Measurements from ENCODE around the gene NUCB1.

NUCB1 gene

DNA sequence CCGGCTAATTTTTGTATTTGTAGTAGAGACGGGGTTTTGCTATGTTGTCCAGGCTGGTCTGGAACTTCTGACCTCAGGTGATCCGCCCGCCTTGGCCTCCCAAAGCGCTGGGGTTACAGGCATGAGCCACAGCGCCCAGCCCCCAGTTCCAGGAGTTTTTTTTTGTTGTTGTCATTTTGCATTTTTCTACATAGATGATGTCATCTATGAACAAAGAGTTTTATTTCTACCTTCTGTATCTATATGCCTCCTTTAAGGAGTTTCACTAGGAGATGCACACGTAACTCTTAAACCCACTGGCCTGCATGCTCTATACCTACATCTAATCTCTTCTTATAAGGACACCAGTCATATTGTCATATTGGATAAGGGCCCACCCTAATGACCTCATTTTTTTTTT is 38.1 kb downstream of the NUCB1 start:
- DNase-seq = no peak

DNA sequence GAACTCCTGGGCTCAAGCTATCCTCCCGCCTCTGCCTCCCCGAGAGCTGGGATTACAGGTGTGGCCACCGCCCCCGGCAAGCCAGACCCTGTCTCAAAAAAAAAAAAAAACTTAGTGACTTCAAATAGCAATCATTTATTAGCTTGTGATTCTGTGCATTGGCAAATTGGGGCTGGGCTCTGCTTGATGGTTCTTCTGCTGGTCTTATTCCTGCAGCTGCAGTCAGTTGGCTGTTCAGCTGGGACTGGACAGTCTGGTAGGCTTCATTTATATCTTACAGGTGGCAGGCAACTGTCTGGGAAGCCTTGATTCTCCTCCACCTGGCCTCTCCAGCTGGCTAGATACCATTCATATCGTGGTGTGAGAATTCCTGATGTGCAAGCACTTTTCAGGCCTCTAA is 40.8 kb downstream of the NUCB1 start:
- no peak for DNase-seq

DNA sequence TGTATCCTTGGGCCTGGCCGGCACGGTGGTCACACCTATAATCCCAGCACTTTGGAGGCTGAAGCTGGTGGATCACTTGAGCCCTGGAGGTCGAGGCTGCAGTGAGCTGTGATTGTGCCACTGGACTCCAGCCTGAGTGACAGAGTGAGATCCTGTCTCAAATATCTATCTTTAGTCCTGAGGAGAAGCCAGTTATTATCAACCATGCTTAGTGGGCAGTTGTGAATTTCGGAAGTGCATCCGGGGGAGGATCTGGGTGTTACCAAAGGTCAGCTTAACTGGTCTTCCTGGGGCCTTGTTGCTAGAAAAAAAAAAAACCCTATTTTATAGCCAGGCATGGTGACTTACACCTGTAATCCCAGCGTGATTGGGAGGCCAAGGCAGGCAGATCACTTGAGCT is 43.0 kb downstream of the NUCB1 start:
- DNase-seq = no peak

DNA sequence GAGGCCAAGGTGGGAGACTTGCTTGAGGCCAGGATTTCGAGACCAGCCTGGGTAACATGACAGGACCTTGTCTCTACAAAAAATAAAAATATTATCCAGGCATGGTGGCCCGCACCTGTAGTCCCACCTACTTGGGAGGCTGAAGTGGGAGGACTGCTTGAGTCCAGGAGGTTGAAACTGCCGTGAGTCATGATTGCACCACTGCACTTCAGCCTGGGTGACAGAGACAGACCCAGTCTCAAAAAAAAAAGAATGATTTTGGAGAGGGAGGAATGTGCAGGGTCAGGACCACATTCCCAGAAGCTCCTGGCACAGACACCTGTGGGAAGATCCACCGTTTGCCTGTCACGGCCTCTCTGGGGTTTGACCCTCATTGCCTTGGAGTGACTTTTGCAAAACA is 45.3 kb downstream of the NUCB1 start:
- no peak for DNase-seq

DNA sequence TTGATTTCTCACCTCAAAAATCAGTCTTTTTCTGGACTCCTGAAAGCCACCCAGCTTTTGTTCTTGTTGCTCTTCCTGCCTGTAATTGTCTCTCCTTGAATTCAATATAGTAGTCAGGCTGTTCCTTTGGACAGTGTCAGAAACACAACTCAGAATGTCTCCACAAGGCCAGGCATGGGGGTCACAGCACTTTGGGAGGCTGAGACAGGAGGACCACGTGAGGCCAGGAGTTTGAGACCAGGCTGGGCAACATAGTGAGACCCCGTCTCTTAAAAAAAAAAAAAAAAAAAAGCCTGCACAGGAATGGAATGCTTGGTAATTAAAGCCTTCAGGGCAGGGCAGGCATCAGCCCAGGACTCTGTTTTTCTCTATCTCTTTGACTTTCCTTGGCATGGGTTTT is 45.7 kb downstream of the NUCB1 start:
- no peak for DNase-seq

DNA sequence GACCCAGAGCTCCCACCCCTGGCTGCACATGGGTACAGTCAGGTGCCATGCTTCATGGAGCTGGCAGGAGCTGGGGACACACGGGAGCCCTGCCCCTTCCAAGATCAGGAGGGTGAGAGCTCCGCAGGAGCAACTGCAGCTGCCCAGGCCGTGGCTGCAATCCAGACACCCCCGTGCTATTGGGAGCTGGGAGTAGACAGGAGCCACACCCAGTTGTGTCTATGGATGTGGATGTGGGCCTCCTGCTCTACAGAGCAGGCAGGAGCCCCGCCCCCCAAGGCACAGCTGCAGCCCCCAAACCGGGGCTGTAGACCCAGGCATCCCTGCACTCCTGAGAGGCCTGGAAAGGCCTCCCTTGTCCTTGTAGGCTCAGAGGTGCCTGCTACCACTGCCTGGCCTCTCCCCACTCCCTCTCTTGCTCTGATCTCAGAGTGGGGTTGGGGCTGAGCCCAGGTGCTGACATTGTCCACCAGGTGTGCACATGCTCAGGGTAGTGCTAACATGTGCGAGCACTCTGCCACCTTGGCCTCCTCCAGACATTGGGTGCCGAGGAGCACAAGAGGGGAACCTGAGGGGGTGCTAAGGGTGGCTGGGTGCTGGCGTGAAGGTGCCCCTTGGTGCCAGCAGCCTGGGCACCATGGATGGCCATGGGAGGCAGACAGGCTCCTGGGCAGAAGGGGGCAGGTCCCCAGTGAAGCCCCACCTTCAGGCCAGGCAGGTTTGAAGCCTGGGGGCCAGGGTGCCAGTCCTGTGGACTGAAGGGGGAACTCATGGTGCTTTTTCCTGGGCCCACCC is 46.5 kb downstream of the NUCB1 start:
- DNase-seq = no peak

DNA sequence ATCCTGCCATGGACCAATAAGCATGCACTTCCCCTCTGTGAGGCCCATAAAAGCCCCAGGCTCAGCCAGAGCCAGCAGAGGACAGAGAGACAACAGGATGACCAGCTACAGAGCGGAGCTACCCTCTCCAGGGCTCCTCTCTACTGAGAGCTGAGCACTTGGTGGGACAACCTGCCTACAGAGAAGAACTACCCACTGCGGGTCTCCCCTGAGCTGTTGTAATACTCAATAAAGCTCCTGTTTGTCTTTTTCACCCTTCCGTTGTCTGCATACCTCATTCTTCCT is 47.1 kb downstream of the NUCB1 start:
- DNase-seq = no peak

DNA sequence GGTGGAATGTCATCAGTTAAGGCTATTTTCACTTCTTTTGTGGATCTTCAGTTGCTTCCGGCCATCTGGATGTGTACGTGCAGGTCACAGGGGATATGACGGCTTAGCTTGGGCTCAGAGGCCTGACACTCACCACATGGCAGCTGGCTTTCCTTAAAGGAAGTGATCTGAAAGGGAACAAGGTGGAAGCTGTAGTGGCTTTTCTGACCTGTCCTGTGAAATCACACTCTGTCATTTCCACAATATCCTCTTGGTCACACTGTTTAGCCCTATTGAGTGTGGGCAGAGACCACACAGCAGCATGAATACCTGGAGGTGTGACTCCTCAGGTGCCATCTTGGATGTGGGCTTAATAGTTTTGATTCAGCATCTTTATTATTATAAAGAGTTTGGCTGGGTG is 50.0 kb downstream of the NUCB1 start:
- no peak for DNase-seq

DNA sequence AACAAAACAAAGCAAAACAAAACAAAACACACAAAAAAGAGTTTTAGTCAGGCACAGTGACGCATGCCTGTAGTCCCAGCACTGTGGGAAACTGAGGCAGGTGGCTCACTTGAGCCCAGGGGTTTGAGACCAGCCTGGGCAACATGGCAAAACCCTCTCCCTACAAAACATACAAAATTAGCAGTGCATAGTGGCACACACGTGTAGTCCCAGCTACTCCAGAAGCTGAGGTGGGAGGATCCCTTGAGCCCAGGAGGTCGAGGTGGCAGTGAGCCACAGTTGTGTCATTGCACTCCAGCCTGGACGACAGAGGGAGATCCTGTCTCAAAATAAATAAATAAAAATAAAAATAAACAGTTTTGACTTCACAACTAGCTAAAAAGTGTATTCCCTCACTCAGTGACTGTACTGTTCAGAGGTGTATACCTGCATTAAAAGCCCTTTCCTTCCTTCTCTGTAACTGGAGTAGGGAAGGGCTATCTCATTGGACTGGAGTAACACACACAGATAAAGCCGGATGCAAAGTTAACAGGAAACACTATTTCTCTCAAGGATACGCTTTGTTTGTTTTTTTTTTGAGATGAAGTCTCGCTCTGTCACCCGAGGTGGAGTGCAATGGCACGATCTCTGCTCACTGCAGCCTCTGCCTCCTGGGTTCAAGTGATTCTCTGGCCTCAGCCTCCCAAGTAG is 50.9 kb downstream of the NUCB1 start:
- no peak for DNase-seq

DNA sequence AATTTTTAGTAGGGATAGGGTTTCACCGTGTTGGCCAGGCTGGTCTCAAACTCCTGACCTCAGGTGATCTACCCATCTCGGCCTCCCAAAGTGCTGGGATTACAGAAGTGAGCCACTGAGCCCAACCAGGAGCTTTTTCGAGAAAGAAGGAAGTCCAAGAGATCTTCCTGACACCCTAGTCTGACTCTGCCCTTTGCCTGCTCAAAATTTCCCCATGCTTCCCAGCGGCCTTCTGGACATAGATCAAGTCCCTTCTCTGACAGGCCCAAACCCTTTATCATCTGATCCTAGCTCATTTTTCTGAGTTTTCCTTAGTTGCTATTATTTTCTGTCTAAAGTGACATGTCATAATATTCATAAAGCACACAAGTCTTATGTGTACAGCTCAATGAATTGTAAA is 53.0 kb downstream of the NUCB1 start:
- no peak for DNase-seq

DNA sequence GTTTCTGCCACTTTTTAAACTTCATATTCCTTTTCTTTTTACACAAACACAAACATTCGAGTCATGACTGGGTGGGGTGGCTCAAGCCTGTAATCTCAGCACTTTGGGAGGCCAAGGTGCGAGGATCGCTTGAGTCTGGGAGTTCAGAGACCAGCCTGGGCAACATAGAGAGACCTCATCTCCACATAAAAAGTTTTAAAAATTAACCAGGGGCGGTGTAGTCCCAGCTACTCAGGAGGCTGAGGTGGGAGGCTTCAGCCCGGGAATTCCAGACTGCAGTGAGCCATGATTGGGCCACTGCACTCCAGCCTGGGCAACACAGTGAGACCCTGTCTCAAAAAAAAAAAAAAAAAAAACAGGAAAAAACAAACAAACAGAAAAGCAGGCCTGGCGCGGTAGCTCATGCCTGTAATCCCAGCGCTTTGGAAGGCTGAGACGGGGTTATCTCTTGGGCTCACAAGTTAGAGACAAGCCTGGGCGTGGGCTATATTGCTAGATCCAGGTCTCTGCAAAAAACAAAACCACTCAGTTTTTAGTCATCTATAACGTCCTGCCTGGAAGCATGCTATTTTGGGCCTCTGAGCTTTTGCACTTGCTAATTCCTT is 54.0 kb downstream of the NUCB1 start:
- no peak for DNase-seq

DNA sequence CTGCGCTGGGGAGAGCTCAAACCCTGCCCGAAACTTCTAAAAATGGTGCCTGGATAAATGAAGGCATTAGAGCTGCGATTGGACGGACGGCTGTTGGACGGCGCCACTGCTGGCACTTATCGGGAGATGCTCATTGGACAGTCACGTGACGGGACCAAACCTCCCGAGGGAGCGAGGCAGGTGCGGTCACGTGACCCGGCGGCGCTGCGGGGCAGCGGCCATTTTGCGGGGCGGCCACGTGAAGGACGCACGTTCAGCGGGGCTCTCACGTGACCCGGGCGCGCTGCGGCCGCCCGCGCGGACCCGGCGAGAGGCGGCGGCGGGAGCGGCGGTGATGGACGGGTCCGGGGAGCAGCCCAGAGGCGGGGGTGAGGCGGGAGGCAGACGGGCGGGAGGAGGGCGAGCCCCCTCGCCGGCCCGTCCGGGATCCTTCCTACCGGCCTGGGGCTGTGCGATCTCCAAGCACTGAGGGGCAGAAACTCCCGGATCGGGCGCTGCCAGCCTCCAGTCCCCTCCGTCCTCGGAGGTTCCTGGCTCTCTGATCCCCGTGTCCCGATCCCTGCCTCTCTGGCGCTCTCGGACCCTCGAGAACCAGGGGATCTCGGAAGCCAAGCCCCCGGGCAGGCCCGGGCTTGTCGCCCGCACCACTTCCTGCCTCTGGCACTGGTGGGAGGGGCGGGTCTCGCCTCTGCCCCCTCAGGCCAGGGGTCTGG is 54.6 kb downstream of the NUCB1 start, which contains the start of gene BAX:
Gene BAX (plus strand): TSS at position 281 of the 713 bp plus-strand sequence. CDS start 54 bp downstream, at position 335.
- peak; percentile 98 for DNase-seq

DNA sequence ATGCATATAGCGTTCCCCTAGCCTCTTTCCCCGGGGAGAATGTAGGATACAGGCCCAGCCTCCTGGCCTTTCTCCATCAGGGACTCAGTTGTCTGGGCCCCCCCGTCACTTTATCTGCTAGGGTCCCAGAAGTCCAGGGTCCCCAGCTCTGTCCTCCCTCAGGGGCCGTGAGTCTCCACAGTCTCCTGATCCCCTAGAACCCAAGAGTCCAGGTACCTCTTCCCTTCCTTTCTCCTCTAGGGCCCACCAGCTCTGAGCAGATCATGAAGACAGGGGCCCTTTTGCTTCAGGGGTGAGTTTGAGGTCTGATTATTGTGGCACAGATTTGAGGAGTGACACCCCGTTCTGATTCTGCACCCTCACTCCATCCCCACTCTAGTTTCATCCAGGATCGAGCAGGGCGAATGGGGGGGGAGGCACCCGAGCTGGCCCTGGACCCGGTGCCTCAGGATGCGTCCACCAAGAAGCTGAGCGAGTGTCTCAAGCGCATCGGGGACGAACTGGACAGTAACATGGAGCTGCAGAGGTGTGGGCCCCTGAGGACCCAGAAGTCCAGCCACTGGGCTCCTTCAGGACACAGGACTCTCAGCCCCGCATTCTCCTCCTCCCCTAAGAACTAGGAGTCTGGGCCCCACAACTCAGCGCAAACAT is 55.3 kb downstream of the NUCB1 start:
- no peak for DNase-seq

DNA sequence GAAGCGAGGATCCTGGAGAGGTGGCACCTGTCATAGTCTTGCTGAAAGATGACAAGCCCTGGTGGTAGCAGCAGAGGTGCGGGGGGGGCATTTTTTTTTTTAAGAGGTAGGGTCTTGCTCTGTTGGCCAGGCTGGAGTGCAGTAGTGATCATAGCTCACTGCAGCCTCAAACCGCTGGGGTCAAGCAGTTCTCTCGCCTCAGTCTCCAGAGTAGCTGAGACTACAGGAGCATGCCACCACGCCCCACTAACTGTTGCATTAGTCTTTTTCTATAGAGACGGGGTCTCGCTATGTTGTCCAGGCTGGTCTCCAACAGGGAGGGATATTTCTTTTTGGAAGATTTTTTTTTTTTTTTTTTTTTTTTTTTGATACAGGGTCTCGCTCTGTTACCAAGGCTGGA is 57.9 kb downstream of the NUCB1 start:
- DNase-seq = no peak

DNA sequence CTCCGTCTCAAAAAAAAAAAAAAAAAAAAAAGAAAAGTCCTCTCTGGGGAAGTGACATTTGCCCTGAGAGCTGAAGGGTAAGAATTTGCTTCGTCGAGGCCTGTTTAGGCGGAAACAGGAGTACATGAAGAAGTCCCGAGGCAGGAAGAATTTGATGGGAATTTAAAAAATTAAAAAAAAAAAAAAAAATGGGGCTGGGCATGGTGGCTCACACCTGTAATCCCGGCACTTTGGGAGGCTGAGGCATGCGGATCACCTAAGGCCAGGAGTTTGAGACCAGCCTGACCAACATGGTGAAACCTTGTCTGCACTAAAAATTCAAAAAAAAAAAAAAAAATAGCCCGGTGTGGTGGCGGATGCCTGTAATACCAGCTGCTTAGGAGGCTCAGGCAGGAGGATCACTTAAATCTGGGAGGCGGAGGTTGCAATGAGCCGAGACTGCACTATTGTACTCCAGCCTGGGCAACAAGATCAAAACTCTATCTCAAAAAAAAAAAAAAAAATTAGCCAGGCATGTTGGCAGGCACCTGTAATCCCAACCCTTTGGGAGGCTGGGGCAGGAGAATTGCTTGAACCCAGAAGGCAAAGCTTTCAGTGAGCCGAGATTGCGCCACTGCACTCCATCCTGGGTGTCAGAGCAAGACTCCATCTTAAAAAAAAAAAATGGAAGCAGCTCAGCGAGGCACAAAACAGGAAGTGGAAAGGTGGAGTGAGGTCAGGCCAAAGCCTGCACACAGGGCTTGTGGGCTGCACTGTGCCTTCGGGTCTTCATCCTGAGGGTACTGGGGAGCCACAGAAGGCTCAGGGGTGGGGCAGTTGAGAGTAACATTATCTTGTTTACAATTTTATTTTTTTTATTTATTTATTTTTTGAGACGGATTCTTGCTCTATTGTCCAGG is 59.5 kb downstream of the NUCB1 start:
- DNase-seq = no peak

DNA sequence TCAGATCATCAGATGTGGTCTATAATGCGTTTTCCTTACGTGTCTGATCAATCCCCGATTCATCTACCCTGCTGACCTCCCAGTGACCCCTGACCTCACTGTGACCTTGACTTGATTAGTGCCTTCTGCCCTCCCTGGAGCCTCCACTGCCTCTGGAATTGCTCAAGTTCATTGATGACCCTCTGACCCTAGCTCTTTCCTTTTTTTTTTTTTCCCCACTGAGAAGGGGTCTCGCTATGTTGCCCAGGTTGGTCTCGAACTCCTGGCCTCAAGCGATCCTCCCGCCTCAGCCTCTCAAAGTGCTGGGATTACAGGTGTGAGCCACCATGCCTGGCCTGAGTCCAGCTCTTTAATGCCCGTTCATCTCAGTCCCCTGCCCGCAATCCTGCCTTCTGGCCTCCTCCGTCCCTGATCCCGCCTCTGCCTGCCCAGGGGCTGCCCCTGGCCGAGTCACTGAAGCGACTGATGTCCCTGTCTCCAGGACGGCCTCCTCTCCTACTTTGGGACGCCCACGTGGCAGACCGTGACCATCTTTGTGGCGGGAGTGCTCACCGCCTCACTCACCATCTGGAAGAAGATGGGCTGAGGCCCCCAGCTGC is 61.0 kb downstream of the NUCB1 start:
- DNase-seq = no peak

DNA sequence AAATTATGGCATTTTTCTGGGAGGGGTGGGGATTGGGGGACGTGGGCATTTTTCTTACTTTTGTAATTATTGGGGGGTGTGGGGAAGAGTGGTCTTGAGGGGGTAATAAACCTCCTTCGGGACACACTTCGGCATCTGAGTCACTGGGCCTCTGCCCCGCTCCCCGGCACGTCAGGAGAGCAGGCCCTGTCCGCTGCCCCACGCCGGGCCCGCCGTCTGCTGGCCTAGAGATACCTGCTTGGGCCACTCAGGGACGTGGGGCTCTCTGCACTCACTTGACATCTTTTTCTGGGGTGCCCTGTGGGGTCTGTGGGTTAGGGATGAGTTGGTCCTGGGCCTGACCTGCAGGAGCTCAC is 61.5 kb downstream of the NUCB1 start:
- no peak for DNase-seq

DNA sequence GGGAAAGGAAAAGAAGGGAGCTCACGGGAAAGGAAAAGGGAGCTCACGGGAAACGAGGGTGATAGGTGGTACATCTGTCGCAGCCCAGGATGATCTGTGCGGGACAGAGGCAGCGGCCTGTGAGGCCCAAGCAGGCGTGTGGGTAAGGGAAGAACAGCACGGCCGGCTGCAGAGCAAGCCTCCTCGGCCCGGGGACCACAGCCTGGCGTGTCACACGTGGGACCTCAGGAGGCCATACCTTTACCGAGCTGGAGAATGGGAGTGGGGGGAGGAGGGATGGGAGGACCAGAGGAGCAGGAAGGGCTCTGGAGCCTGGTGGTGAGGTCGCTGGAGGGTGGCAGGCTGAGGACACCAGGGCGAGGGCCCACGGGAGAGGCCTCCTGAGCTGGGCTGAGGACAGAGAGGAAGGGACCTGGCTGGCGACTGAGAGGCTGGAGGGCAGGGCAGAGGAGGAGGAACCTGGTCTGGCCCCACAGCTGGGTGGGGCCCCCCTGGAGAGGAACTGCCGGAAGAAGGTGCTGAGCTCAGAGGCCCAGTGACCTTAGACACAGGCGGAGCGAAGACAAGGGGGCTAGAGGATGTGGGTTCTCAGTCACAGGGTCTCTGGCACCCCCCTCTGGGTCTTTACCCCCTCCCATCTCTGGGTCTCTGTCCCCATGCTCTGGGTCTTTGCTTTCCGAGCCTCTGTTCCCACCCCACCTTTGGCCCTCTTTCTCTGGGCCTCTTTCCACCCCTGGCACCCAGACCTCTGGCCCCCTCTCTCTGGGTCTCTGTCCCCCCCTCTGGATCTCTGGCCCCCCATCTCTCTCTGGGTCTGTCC is 62.1 kb downstream of the NUCB1 start:
- no peak for DNase-seq

DNA sequence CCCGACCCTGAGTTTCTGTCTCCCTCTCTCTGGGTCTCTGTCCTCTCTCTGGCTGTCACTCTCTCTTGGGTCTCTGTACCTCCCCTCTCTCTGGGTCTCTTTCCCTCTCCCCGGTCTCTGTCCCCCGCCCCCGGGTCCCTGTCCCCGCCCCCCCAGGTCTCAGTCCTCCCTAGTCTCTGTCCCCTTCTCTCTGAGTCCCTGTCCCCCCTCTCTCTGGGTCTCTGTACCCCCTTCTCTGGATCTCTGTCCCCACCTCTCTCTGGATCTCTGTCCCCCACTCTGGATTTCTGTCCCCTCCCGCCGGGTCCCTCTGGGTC is 62.7 kb downstream of the NUCB1 start:
- no peak for DNase-seq

DNA sequence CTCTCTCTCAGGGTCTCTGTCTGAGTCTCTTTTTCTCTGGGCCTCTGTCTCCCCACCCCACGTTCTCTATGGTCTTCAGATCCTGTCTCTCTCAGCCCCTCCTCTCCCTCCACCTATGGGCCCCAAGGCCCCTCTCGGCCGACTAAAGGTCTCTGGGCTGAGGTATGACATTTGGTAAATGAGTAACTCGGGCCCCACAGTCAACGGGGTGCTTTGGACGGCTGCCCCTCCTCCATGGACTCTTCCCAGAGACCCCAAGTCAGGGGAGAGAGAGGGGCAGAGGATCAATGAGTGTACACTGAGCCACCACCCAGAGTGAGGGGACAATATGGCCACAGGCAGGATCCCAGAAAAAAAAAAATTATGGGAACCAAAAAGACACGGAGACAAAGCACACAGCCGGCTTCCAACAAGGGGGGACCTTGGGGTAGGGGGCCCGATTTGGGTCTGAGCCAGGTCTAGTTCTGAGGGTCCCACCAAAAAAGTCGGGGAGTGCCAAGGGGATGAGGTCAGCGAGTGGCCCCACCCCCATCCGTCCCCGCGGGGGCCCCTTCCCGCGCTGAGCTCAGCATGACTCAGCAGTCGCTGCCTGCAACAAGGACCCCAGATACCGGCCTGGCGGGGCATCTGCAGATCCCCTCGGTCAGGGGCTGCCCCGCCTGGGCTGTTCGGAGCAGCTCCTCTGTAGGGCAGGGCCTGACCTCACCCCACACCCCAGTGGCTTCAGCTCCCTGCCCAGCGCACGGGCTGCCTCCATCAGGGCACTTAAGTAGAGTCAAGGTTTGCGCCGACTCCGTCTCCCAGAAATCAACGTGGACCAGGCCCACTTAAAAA is 63.5 kb downstream of the NUCB1 start:
- peak; percentile 80 for DNase-seq
